Fibroblast of mammary gland (primary cell): ENCODE measurements around the gene NRG3.

Experiments
- DNase-seq: peaks from one replicate; pipeline ENCODE4 v3.0.0-alpha.2; 2010; ENCODE audit warnings: low read depth
- H3K4me3 ChIP-seq: 2 replicates; pipeline ENCODE4 v1.5.1; 2011; ENCODE audit warnings: low read depth, mild to moderate bottlenecking, low read length, moderate library complexity; ENCODE audit not compliant: control insufficient read depth
- TF ChIP-seq, protein P1 (sequence below): conservative IDR thresholded peaks from 2 replicates; pipeline ENCODE4 v1.5.1; 2011; ENCODE audit warnings: low read depth, low read length, inconsistent platforms; ENCODE audit not compliant: control insufficient read depth, insufficient read depth

NRG3 gene

DNA sequence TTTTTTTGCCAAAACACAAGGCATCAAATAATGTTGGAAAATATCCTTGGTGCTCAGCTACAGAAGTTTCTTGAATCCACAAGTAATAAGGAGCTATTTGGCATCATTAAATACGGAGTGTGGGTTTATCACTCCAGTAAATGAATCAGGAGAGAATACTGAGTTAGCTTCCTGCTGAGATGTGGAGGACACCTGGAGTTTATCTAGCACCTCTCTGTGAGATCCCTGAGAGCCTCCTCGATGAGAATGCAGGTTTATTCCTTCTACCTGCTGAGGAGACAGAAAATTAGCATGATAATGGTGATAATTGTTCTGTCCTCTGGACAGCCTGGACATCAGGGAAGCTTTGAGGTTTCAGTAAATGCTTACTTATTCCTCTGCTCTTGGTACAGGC is 40.5 kb downstream of the NRG3 start:
- H3K4me3 ChIP-seq = no peak overlapping the region
- TF ChIP-seq, protein P1, sequence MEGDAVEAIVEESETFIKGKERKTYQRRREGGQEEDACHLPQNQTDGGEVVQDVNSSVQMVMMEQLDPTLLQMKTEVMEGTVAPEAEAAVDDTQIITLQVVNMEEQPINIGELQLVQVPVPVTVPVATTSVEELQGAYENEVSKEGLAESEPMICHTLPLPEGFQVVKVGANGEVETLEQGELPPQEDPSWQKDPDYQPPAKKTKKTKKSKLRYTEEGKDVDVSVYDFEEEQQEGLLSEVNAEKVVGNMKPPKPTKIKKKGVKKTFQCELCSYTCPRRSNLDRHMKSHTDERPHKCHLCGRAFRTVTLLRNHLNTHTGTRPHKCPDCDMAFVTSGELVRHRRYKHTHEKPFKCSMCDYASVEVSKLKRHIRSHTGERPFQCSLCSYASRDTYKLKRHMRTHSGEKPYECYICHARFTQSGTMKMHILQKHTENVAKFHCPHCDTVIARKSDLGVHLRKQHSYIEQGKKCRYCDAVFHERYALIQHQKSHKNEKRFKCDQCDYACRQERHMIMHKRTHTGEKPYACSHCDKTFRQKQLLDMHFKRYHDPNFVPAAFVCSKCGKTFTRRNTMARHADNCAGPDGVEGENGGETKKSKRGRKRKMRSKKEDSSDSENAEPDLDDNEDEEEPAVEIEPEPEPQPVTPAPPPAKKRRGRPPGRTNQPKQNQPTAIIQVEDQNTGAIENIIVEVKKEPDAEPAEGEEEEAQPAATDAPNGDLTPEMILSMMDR = no peak
- DNase-seq = no peak

DNA sequence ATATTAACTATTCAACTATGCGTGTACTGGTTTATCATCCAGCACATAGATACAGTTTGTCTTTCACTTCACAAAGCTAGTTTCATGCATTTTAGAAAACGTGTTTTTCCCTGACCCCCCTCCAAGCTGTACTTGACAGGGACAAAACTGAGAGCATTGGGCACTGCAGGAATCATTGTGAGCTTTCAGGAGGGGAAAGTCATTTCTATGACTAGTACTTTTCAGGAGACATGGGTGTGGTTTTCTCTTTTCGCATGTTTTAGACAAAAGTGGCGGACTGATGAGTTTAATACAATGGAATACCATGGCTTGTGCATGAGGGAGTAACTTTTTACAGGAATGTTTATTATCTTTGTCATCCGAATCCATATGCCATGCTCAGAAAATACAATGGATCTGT is 42.7 kb downstream of the NRG3 start:
- no peak for DNase-seq
- H3K4me3 ChIP-seq = no peak overlapping the region
- TF ChIP-seq, protein P1 = no peak

DNA sequence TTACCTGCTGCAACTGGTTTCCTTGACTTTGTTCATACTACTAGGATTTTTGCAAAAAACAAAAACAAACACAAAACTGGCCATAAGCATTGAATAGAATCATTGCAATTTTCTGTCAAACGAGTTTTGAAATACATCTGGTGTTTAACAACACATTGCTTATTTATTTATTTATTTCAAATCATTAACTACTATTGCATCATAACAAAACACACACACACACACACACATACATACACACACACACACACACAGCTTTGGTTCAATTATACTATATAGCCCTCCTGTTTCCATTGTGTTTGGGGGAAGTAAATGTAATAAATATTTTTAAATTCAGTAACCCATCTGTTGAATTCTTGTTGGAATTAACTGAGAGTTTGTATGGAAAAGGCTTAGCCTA is 43.8 kb downstream of the NRG3 start:
- TF ChIP-seq, protein P1 = no peak
- H3K4me3 ChIP-seq = no peak overlapping the region
- DNase-seq = no peak

DNA sequence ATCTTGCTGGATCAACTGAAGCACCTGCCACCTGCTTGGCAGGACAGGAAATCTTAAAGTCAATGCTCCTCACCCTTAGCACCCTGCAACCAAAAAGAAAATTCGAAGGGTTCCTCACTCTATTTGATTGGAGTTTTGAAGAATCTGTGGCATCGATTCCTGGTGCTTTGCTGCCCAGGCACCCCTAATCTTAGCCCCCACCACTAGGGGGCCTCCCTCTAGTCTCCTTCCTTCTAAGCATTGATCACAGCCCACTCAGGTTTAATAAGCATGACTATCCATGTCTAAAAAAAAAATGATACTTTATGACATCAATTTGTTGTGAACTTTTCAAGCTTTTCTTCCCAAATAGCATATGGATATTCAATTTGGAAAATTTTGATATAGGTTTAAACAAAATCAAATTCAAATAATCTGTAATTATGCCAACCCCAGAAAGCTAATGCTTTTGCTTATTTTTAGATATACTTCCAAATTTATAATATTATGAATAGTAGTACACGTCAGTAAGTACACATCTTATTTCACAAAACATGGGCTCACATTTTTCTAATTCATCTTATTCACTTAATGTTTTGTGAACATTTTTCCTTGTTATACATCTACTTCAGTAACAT is 45.3 kb downstream of the NRG3 start:
- H3K4me3 ChIP-seq = no peak overlapping the region
- TF ChIP-seq, protein P1 = no peak
- no peak for DNase-seq

DNA sequence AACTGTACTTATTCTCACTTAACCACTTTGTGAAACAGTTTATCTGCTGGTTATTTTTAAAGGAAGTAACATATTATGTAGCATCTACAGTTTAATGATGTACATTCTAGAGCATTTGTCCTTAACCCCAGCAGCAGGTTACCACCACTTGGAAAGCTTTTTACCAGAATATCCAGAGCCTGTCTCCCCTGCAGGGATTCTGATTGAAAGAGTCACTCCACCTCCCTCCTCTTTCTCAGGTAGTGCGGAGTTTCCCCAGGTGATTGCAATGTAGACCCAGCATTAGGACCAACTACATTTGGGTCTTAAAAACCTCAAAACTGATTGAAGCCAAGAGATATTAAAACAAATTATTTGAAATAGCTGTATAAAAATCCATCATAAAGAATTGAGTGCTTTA is 53.1 kb downstream of the NRG3 start:
- no peak for DNase-seq
- H3K4me3 ChIP-seq = no peak overlapping the region
- TF ChIP-seq, protein P1 = no peak

DNA sequence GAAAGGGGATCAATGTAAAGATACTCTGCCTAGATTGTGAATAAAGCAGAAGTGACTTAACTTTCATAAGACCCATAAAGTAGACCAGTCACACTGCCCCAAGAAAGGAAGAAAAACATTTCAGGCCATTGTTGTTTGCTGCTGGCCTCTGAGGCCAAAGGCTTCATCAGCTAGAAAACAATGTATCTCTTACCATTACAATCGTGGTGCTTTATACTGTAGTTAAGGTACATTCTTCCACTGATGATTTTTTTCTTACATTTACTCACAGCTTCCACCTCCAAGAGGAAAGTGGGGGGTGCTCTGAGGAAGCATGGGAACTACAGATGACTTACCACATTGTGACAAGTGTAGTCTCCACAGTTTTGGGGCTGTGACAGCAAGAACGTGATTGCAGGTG is 68.6 kb downstream of the NRG3 start:
- DNase-seq = no peak
- TF ChIP-seq, protein P1 = no peak
- H3K4me3 ChIP-seq = no peak overlapping the region

DNA sequence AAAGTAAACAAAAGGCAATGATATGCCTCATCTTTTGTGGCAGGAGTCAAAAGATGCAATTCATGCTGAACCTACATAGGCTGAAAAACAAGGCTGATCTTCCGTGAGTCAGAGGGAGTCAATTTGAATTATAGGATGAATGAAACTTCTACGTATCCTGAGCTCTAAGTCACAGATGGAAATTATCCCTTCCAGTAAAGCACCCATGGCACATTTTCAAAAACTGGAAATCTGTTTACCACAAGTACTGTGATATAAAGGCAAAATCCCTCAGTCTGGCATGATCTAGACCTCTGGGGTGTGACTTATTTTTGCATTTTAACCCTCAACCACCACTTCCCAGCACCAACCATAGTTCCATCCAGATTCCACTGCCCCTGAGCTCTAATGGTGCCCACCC is 69.6 kb downstream of the NRG3 start:
- H3K4me3 ChIP-seq = no peak overlapping the region
- TF ChIP-seq, protein P1 = no peak
- no peak for DNase-seq
